K562 (cell line): ENCODE measurements around the gene UBASH3B. TPM values are rescaled to one million over a fixed set of nuclear protein-coding genes. Genes with fewer than 3 reads are reported as not detected.

Experiments used
- ATAC-seq: fragments of 200-7000 bp; cut with Tn5 transposase; 3 replicates; pipeline ENCODE4 v1.9.1; 2020; ENCODE audit warnings: moderate library complexity
- BruUV-seq: library from RNA; stranded (reverse); fragments of 400-500 nt; replicated peaks from 2 replicates; lab custom pipeline; 2021; lab: Mats Ljungman, UMichigan
- CTCF ChIA-PET: fragments of 300-600 bp; formaldehyde crosslinking; extraction: SDS; loops from one replicate; lab custom pipeline; 2021; ENCODE audit warnings: low intra/inter-chr PET ratio; lab: Yijun Ruan, JAX
- POLR2A ChIA-PET: fragments of 300-600, 350-650 bp; sonication (Branson Sonifier 250); formaldehyde crosslinking; extraction: SDS; loops from one replicate; lab custom pipeline; 2021; ENCODE audit warnings: antibody characterized with exemption, inconsistent platforms; lab: Yijun Ruan, JAX
- DNase-seq, 4 experiments: peaks; one replicate each; pipeline versions ENCODE4 v3.0.0 to v3.0.0-alpha.2; 2011 to 2018; ENCODE audit warnings: low spot score in 3 of 4, mixed read lengths in 3 of 4; ENCODE audit errors: extremely low read depth in 1 of 4
- FAIRE-seq: peaks from 2 replicates; lab custom pipeline; 2011; peaks lifted over from hg19 to GRCh38; lab: Jason Lieb, UNC
- H2AFZ ChIP-seq: 2 replicates; pipeline ENCODE4 v1.6.0; 2011; ENCODE audit warnings: low read depth, low read length, control low read depth, inconsistent platforms
- H3K27ac ChIP-seq: fragments of 200-600 bp; 3 replicates; pipeline ENCODE4 v1.8.0; 2011; ENCODE audit warnings: low read depth, mild to moderate bottlenecking, control low read depth, inconsistent platforms, low read length, moderate library complexity, mixed read lengths; ENCODE audit errors: extremely low read depth
- H3K27me3 ChIP-seq, 2 experiments: fragments of 300-600 bp in 1 of 2; 2 replicates in 1 of 2; 3 replicates in 1 of 2; pipeline versions ENCODE4 v1.6.0 to v1.8.0; 2011; ENCODE audit warnings: inconsistent platforms in 2 of 2, low read length in 2 of 2, mild to moderate bottlenecking in 1 of 2, mixed read lengths in 1 of 2, moderate library complexity in 1 of 2; ENCODE audit not compliant: control insufficient read depth in 2 of 2, insufficient read depth in 2 of 2
- H3K36me3 ChIP-seq: fragments of 300-600 bp; 3 replicates; pipeline ENCODE4 v1.8.0; 2011; ENCODE audit warnings: mild to moderate bottlenecking, low read length, inconsistent platforms; ENCODE audit not compliant: control insufficient read depth, insufficient read depth
- H3K4me1 ChIP-seq, 2 experiments: fragments of 200-600 bp in 1 of 2; replicated peaks in 1 of 2; 2 replicates in 1 of 2; 3 replicates in 1 of 2; pipeline versions ENCODE4 v1.5.1 to v1.8.0; 2011; ENCODE audit warnings: inconsistent platforms in 2 of 2, low read length in 2 of 2, mild to moderate bottlenecking in 1 of 2, mixed read lengths in 1 of 2, moderate library complexity in 1 of 2; ENCODE audit not compliant: control insufficient read depth in 2 of 2, insufficient read depth in 2 of 2
- H3K4me2 ChIP-seq: 2 replicates; pipeline ENCODE4 v1.6.1; 2011; ENCODE audit warnings: low read length, control low read depth, inconsistent platforms, mixed read lengths; ENCODE audit not compliant: insufficient read depth
- H3K4me3 ChIP-seq: fragments of 200-600 bp; sonication (generic), shearing (Covaris generic); 2 replicates; pipeline ENCODE4 v1.5.1; 2016; ENCODE audit warnings: control low read depth, inconsistent platforms
- H3K79me2 ChIP-seq: fragments of 200-600 bp; 3 replicates; pipeline ENCODE4 v1.8.0; 2011; ENCODE audit warnings: low read length, inconsistent platforms; ENCODE audit not compliant: control insufficient read depth, insufficient read depth
- H3K9ac ChIP-seq, 2 experiments: 2 replicates each; pipeline versions ENCODE4 v1.6.0 to v1.6.1; 2011; ENCODE audit warnings: low read depth in 2 of 2, low read length in 2 of 2, control low read depth in 1 of 2, inconsistent platforms in 1 of 2, mild to moderate bottlenecking in 1 of 2, mixed read lengths in 1 of 2; ENCODE audit not compliant: insufficient read depth in 1 of 2
- H3K9me1 ChIP-seq: one replicate; pipeline ENCODE4 v1.6.0; 2011; ENCODE audit warnings: inconsistent platforms, mild to moderate bottlenecking, low read length, moderate library complexity; ENCODE audit not compliant: control insufficient read depth, insufficient read depth
- H3K9me3 ChIP-seq: replicated peaks from 2 replicates; pipeline ENCODE4 v1.5.1; 2011; ENCODE audit warnings: low read depth, low read length, inconsistent platforms; ENCODE audit not compliant: control insufficient read depth, insufficient read depth
- H4K20me1 ChIP-seq: replicated peaks from 2 replicates; pipeline ENCODE4 v1.6.1; 2011; ENCODE audit warnings: low read length, inconsistent platforms, mixed read lengths; ENCODE audit not compliant: control insufficient read depth, insufficient read depth
- MAZ ChIP-seq, 2 experiments: fragments of 450-650 bp in 1 of 2; sonication (generic) in 1 of 2; formaldehyde crosslinking; IDR thresholded peaks in 1 of 2; conservative IDR thresholded peaks in 1 of 2; 2 replicates each; pipeline versions ENCODE4 v1.4.0 to v1.5.0; 2020; ENCODE audit warnings: mild to moderate bottlenecking in 1 of 2, missing genetic modification reagents in 1 of 2
- NCOR1 ChIP-seq: fragments of 450-650 bp; IDR thresholded peaks from 2 replicates; pipeline ENCODE4 v1.6.1; 2016; ENCODE audit warnings: mild to moderate bottlenecking, moderate library complexity
- SIRT6 ChIP-seq: IDR thresholded peaks from one replicate; pipeline ENCODE4 v1.6.1; 2012; ENCODE audit warnings: low read depth, mild to moderate bottlenecking, control low read depth, inconsistent platforms, low read length, moderate library complexity
- SMARCA4 ChIP-seq: fragments of 450-650 bp; IDR thresholded peaks from 2 replicates; pipeline ENCODE4 v1.6.1; 2016
- VEZF1 ChIP-seq: fragments of 200-800 bp; sonication (Bioruptor generic); IDR thresholded peaks from 2 replicates; pipeline ENCODE4 v1.6.1; 2017; ENCODE audit warnings: missing genetic modification characterization, missing compliant biosample characterization
- ZFP1 ChIP-seq: fragments of 450-650 bp; formaldehyde crosslinking; IDR thresholded peaks from 2 replicates; pipeline ENCODE4 v1.4.0; 2020; ENCODE audit warnings: mild to moderate bottlenecking, mixed read lengths
- ZFP91 ChIP-seq: sonication (generic); formaldehyde crosslinking; IDR thresholded peaks from 2 replicates; pipeline ENCODE4 v1.8.0; 2022; ENCODE audit warnings: mild to moderate bottlenecking, missing genetic modification reagents
- WGBS: fragments of 100-300 bp; shearing (Covaris generic); methylation state at CpG from one replicate; pipeline ENCODE4 v1.1.6; 2016; ENCODE audit warnings: low coverage, mixed read lengths; ENCODE audit not compliant: insufficient coverage; ENCODE audit errors: missing lambda C conversion rate; 5-methylcytosine and 5-hydroxymethylcytosine counted together
- in situ Hi-C: fragments of 300-500 bp; cut with MboI; formaldehyde crosslinking; loops from 4 replicates; pipeline ENCODE4 v1.15.0; 2018; ENCODE audit warnings: inconsistent platforms, mixed read lengths
- intact Hi-C: fragments of 100-400 bp; cut with micrococcal nuclease; formaldehyde crosslinking; loops from 2 replicates; pipeline ENCODE4 v1.14.2; 2022
- polyA plus RNA-seq, 8 experiments: library from polyadenylated mRNA; depleted of rRNA in 4 of 8; stranded (reverse) in 5 of 8; unstranded in 3 of 8; fragments of >200 nt; fragmentation: Nextera tagmentation in 2 of 8; fragmentation: Illumina TruSeq in 1 of 8; extraction: Ambion mirVana in 2 of 8; extraction: Trizol in 1 of 8; gene quantifications; 2 replicates each; pipeline versions ENCODE4 v1.2.1 to v1.2.3, GENCODE V29; 2011 to 2014; ENCODE audit warnings: inconsistent platforms in 1 of 8, missing spikeins in 1 of 8
- total RNA-seq, 7 experiments: library from RNA; depleted of rRNA in 6 of 7; stranded (reverse); fragments of >200 nt in 6 of 7; fragmentation: Illumina TruSeq in 2 of 7; extraction: Trizol in 2 of 7; gene quantifications; 2 replicates each; pipeline versions ENCODE4 v1.2.1 to v1.2.3, GENCODE V29; 2011 to 2021; ENCODE audit warnings: low replicate concordance in 1 of 7

Gene UBASH3B
- total and polyA plus RNA-seq, 9 of the 15 experiments (the other 6 are each of a cell fraction or from before 2014, with no cell fraction given), result 0.01 to 0.31 (median 0.08) TPM; not detected in 2

- no peak for ATAC-seq
- H3K9me3 ChIP-seq, result no peaks in the 10 kb centered on the region
- ChIA-PET CTCF (no interaction called here), POLR2A (no interaction called here)
- no peaks in the 10 kb centered on the region for H3K36me3 ChIP-seq
- H3K79me2 ChIP-seq, result no peaks in the 10 kb centered on the region
- no peaks in the 10 kb centered on the region for H4K20me1 ChIP-seq
- no TSS peak for BruUV-seq
- no peak overlapping the region for H3K4me3 ChIP-seq
- intact Hi-C loops (no loop called here), in situ Hi-C loops (no loop called here)
- no peak for FAIRE-seq
- H3K27me3 ChIP-seq, result peaks cover 2 to 17% of the 10 kb centered on the region in 2 experiments; a peak in 2 of 5 replicates
- H3K4me2 ChIP-seq, result no peak overlapping the region
- no peak overlapping the region for H3K9ac ChIP-seq
- 3% methylated on average over 4 of the region's 4 CpGs for WGBS
- H3K27ac ChIP-seq, result no peak overlapping the region
- no peaks in the 10 kb centered on the region for H3K4me1 ChIP-seq
- no peak overlapping the region for H2AFZ ChIP-seq
- TF ChIP-seq VEZF1, result no peak
- TF ChIP-seq SMARCA4, result no peak
- TF ChIP-seq, all 486 proteins: peak for 0
- H3K9me1 ChIP-seq, result no peaks in the 10 kb centered on the region
- no peak for DNase-seq
Measured at GRCh38 chr11:122642472-122642922, 13.0 kb upstream of the UBASH3B start.

GRCh38 chr11:122642971-122643370 is 12.6 kb upstream of the UBASH3B start:
- no TSS peak for BruUV-seq
- DNase-seq (no peak), ATAC-seq (no peak), FAIRE-seq (no peak)
- intact Hi-C loops (no loop called here), in situ Hi-C loops (no loop called here)
- Histone ChIP-seq H3K27me3 (peaks cover 2 to 17% of the 10 kb centered on the region in 2 experiments; a peak in 2 of 5 replicates), H3K79me2 (no peaks in the 10 kb centered on the region), H3K4me1 (no peaks in the 10 kb centered on the region), H4K20me1 (no peaks in the 10 kb centered on the region), H2AFZ (no peak overlapping the region), H3K36me3 (no peaks in the 10 kb centered on the region), H3K9me3 (no peaks in the 10 kb centered on the region), H3K9me1 (no peaks in the 10 kb centered on the region), H3K9ac (no peak overlapping the region), H3K4me2 (no peak overlapping the region), H3K4me3 (no peak overlapping the region), H3K27ac (no peak overlapping the region)
- ChIA-PET POLR2A (no interaction called here), CTCF (no interaction called here)
- WGBS, result 3% methylated on average over 6 of the region's 6 CpGs
- no peak for TF ChIP-seq SIRT6
- TF ChIP-seq NCOR1, result no peak
- TF ChIP-seq ZFP91 (CRISPR knock-in tag), result no peak
- TF ChIP-seq ZFP1 (CRISPR knock-in tag), result no peak
- no peak for TF ChIP-seq MAZ (CRISPR knock-in tag; conservative IDR thresholded peaks at IDR 0.05 in 1 of 2, IDR thresholded peaks at IDR 0.05 in 1 of 2)
